ENCODE data around the gene PLEKHG5. TPM values are rescaled to one million over a fixed set of nuclear protein-coding genes. Genes with fewer than 3 reads are reported as not detected.

Gene PLEKHG5
- total RNA-seq, 6 donors from 2014 or later = 5.0 to 31.4 (median 12.6) TPM

- peaks cover 13 to 26% (median 17%) of the 10 kb centered on the region in 4 donors for H3K36me3 ChIP-seq
- no peak for TF ChIP-seq POLR2A (IDR thresholded peaks at IDR 0.05)
- TF ChIP-seq POLR2AphosphoS5 (IDR thresholded peaks at IDR 0.05) = no peak
- no peak for TF ChIP-seq CTCF (IDR thresholded peaks at IDR 0.05)
- TF ChIP-seq EP300 (IDR thresholded peaks at IDR 0.05) = no peak
- 68 to 71% methylated on average over 5 of the region's 5 CpGs for WGBS, 2 donors
These were observed 30.1 kb upstream of the PLEKHG5 start for GRCh38 chr1:6521536-6521935.

GRCh38 chr1:6519935-6520671 is 28.6 kb upstream of the PLEKHG5 start:
- DNase-seq = no peak
- WGBS, 2 donors = 42 to 54% methylated on average over 10 to 13 of the region's 13 CpGs
- H3K9me3 ChIP-seq = no peaks in the 10 kb centered on the region
- no peaks in the 10 kb centered on the region for H3K27me3 ChIP-seq
- no peak overlapping the region for H3K27ac ChIP-seq
- peaks cover 2 to 11% (median 3%) of the 10 kb centered on the region in 4 donors for H3K36me3 ChIP-seq
- H3K4me3 ChIP-seq = no peak overlapping the region
- TF ChIP-seq POLR2A (IDR thresholded peaks at IDR 0.05) = no peak
- TF ChIP-seq EP300 (IDR thresholded peaks at IDR 0.05) = no peak
- TF ChIP-seq POLR2AphosphoS5 (IDR thresholded peaks at IDR 0.05) = no peak
- no peak for TF ChIP-seq CTCF (IDR thresholded peaks at IDR 0.05)
- no peaks in the 10 kb centered on the region for H3K4me1 ChIP-seq
- peak in 1 of 2 donors; percentile 67 for ATAC-seq (ENCODE audit: low FRiP score in 2 of 2)

More at GRCh38 chr1:6521536-6521935, 30.1 kb upstream of the PLEKHG5 start:
- DNase-seq = no peak
- no peak for ATAC-seq (ENCODE audit: low FRiP score in 2 of 2)
- Histone ChIP-seq H3K27me3 (no peaks in the 10 kb centered on the region), H3K4me3 (no peak overlapping the region), H3K4me1 (no peaks in the 10 kb centered on the region), H3K27ac (no peak overlapping the region), H3K9me3 (no peaks in the 10 kb centered on the region)

- H3K36me3 ChIP-seq = peaks cover 0 to 5% (median 0%) of the 10 kb centered on the region in 4 donors
- 70 to 80% methylated on average over 10 to 11 of the region's 11 CpGs for WGBS, 2 donors
- ATAC-seq (ENCODE audit: low FRiP score in 2 of 2) = peak in 1 of 2 donors; percentile 30
- no peaks in the 10 kb centered on the region for H3K27me3 ChIP-seq
- H3K4me1 ChIP-seq = no peaks in the 10 kb centered on the region
- no peak for TF ChIP-seq POLR2A (IDR thresholded peaks at IDR 0.05)
- TF ChIP-seq CTCF (IDR thresholded peaks at IDR 0.05) = no peak
- TF ChIP-seq POLR2AphosphoS5 (IDR thresholded peaks at IDR 0.05) = no peak
- no peak for TF ChIP-seq EP300 (IDR thresholded peaks at IDR 0.05)
- DNase-seq = no peak
- H3K27ac ChIP-seq = no peak overlapping the region
- H3K9me3 ChIP-seq = no peaks in the 10 kb centered on the region
- no peak overlapping the region for H3K4me3 ChIP-seq
These were observed 28.0 kb upstream of the PLEKHG5 start for GRCh38 chr1:6519491-6519934.

GRCh38 chr1:6517435-6517851 is 26.0 kb upstream of the PLEKHG5 start:
- H3K4me1 ChIP-seq = no peaks in the 10 kb centered on the region
- no peak for TF ChIP-seq POLR2AphosphoS5 (IDR thresholded peaks at IDR 0.05)
- no peak for TF ChIP-seq EP300 (IDR thresholded peaks at IDR 0.05)
- no peak for TF ChIP-seq POLR2A (IDR thresholded peaks at IDR 0.05)
- TF ChIP-seq CTCF (IDR thresholded peaks at IDR 0.05) = no peak
- WGBS, 2 donors = 76 to 80% methylated on average over 8 of the region's 8 CpGs

More at GRCh38 chr1:6517435-6517851, 26.0 kb upstream of the PLEKHG5 start:
- Histone ChIP-seq H3K9me3 (no peaks in the 10 kb centered on the region), H3K36me3 (no peaks in the 10 kb centered on the region), H3K4me3 (no peak overlapping the region), H3K27ac (no peak overlapping the region), H3K27me3 (no peaks in the 10 kb centered on the region)
- ATAC-seq (ENCODE audit: low FRiP score in 2 of 2) = no peak
- DNase-seq = no peak
